Hepatocyte (in vitro differentiated cells): ENCODE measurements around the gene MARK3. TPM values are rescaled to one million over a fixed set of nuclear protein-coding genes. Genes with fewer than 3 reads are reported as not detected.
A peak's percentile ranks its signal among the peaks of the same experiment; 100 is the strongest.

Experiments
- DNase-seq: peaks from one replicate; pipeline ENCODE4 v3.0.0-alpha.2; 2016; ENCODE audit warnings: low spot score
- H2AFZ ChIP-seq: fragments of 200-600 bp; sonication (generic); 2 replicates; pipeline ENCODE4 v1.6.0; 2016; ENCODE audit warnings: antibody characterized with exemption, mild to moderate bottlenecking
- H3K27ac ChIP-seq: fragments of 200-600 bp; sonication (generic); 2 replicates; pipeline ENCODE4 v1.5.1; 2016; ENCODE audit warnings: mild to moderate bottlenecking
- H3K27me3 ChIP-seq: fragments of 200-600 bp; sonication (generic); 2 replicates; pipeline ENCODE4 v1.6.1; 2016
- H3K36me3 ChIP-seq: fragments of 200-600 bp; sonication (generic); replicated peaks from 2 replicates; pipeline ENCODE4 v1.5.1; 2016; ENCODE audit warnings: low read depth; ENCODE audit not compliant: insufficient read depth
- H3K4me1 ChIP-seq: fragments of 200-600 bp; sonication (generic); 2 replicates; pipeline ENCODE4 v1.5.1; 2016; ENCODE audit warnings: mild to moderate bottlenecking, moderate library complexity; ENCODE audit not compliant: insufficient read depth
- H3K4me2 ChIP-seq: fragments of 200-600 bp; sonication (generic); 2 replicates; pipeline ENCODE4 v1.6.0; 2016
- H3K4me3 ChIP-seq: fragments of 200-600 bp; sonication (generic); 2 replicates; pipeline ENCODE4 v1.5.1; 2016; ENCODE audit warnings: mild to moderate bottlenecking
- H3K79me2 ChIP-seq: fragments of 200-600 bp; sonication (generic); 2 replicates; pipeline ENCODE4 v1.6.0; 2017; ENCODE audit warnings: mild to moderate bottlenecking
- H3K9me2 ChIP-seq: fragments of 200-600 bp; sonication (generic); replicated peaks from 2 replicates; pipeline ENCODE4 v1.6.0; 2017; ENCODE audit warnings: mild to moderate bottlenecking; ENCODE audit not compliant: insufficient read depth
- H3K9me3 ChIP-seq: fragments of 200-600 bp; sonication (generic); 2 replicates; pipeline ENCODE4 v1.5.1; 2016; ENCODE audit warnings: low read depth, mild to moderate bottlenecking
- H4K20me1 ChIP-seq: fragments of 200-600 bp; sonication (generic); 2 replicates; pipeline ENCODE4 v1.6.0; 2016; ENCODE audit warnings: mild to moderate bottlenecking; ENCODE audit not compliant: insufficient read depth, poor library complexity, severe bottlenecking
- EZH2 ChIP-seq: fragments of 200-600 bp; sonication (generic); IDR thresholded peaks from 2 replicates; pipeline ENCODE4 v1.6.1; 2016; ENCODE audit warnings: antibody characterized with exemption, mild to moderate bottlenecking, borderline replicate concordance
- EZH2phosphoT487 ChIP-seq: fragments of 200-600 bp; sonication (generic); IDR thresholded peaks from one replicate; pipeline ENCODE4 v1.6.1; 2018; ENCODE audit warnings: antibody characterized with exemption, mild to moderate bottlenecking, low read depth, moderate library complexity; ENCODE audit not compliant: unreplicated experiment, severe bottlenecking
- WGBS: methylation state at CpG from one replicate; pipeline ENCODE4 v1.1.6; 2016; ENCODE audit warnings: low lambda C conversion rate; ENCODE audit errors: missing lambda C conversion rate; 5-methylcytosine and 5-hydroxymethylcytosine counted together
- polyA plus RNA-seq: library from polyadenylated mRNA; unstranded; fragments of >200 nt; fragmentation: Nextera tagmentation; extraction: Ambion mirVana; gene quantifications from 2 replicates; pipeline ENCODE4 v1.2.1, GENCODE V29; 2016
- total RNA-seq: library from RNA; depleted of rRNA; stranded (reverse); fragments of >200 nt; gene quantifications from 2 replicates; pipeline ENCODE4 v1.2.3, GENCODE V29; 2014
- TF ChIP-seq, protein P1 (sequence below): fragments of 200-600 bp; sonication (generic); IDR thresholded peaks from 2 replicates; pipeline ENCODE4 v1.5.1; 2016; ENCODE audit warnings: antibody characterized with exemption, mild to moderate bottlenecking; ENCODE audit not compliant: poor library complexity

Gene MARK3
- total and polyA plus RNA-seq, 2 experiments from 2014 or later = 56.3 to 71.7 TPM

DNA sequence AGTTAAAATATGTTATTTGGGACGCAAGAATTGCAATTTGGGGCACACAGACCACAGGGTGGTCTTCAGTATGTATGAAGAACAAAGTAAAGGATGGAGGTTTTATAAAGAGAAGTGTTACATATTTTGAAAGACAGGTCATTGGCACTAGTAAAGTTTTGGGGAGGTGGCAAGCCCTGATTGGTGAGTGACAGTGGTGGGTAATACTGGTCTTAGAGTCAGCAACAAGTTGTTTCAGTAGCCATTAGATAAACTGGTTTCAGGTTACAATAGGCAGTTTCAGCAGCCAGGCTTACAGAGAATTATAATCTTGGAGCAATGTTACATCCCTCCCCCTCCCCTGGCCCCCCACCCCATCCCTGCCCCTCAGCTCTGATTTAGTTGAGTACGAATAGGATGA lies 17.5 kb downstream of the MARK3 start:
- Histone ChIP-seq H3K27me3 (no peaks in the 10 kb centered on the region), H3K36me3 (no peaks in the 10 kb centered on the region), H3K9me3 (no peaks in the 10 kb centered on the region), H2AFZ (no peak overlapping the region), H3K4me3 (no peak overlapping the region), H3K4me2 (no peak overlapping the region), H3K4me1 (peaks cover 23% of the 10 kb centered on the region), H4K20me1 (peaks cover 78% of the 10 kb centered on the region), H3K79me2 (peaks cover 100% of the 10 kb centered on the region), H3K9me2 (no peaks in the 10 kb centered on the region), H3K27ac (peak overlapping the region; percentile 71)
- WGBS = 85% methylated on average over 2 of the region's 2 CpGs
- no peak for TF ChIP-seq EZH2
- TF ChIP-seq, protein P1, sequence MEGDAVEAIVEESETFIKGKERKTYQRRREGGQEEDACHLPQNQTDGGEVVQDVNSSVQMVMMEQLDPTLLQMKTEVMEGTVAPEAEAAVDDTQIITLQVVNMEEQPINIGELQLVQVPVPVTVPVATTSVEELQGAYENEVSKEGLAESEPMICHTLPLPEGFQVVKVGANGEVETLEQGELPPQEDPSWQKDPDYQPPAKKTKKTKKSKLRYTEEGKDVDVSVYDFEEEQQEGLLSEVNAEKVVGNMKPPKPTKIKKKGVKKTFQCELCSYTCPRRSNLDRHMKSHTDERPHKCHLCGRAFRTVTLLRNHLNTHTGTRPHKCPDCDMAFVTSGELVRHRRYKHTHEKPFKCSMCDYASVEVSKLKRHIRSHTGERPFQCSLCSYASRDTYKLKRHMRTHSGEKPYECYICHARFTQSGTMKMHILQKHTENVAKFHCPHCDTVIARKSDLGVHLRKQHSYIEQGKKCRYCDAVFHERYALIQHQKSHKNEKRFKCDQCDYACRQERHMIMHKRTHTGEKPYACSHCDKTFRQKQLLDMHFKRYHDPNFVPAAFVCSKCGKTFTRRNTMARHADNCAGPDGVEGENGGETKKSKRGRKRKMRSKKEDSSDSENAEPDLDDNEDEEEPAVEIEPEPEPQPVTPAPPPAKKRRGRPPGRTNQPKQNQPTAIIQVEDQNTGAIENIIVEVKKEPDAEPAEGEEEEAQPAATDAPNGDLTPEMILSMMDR = no peak
- TF ChIP-seq EZH2phosphoT487 = no peak
- no peak for DNase-seq

DNA sequence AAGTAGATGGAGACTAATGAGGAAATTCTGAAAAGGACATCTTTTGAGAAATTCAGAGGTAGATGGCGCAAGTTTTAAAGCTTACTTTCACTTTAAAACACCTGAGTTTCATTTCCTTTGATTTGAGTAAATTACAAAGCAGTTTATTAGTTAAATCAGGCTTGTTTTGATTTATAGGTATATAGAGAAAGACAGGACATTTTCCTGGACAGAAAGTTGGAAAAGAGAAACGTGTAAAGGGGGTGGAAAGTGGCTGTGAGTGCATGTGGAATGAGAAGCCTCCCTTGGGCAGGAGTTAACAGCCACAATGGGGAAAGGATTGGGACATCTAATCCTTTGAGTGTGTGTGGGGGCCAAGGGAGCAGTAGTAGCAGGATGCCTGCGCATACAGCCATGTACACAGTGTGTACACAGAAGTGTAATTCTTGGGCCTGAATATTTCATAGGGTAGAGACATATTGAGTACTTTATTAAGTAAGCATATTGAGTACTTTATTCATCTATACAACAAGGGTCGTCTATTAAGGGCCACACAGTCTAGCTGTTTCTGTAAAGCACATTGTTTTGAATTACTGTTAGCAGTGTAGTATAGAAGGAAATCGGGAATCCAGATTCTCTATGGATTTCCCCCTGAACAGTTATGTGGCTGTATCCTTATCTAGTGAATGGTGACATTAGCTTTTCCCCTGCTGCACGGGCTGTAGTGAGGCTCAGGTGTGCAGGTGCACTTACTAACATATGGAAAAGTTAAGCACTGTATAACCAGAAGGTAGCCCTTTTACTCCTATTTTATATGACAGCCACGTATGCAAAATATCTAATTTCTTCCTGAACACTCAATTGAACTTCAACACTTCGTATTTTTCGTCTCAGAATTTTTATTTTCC lies 19.1 kb downstream of the MARK3 start:
- H3K36me3 ChIP-seq = no peaks in the 10 kb centered on the region
- peak; percentile 40 for DNase-seq
- 70% methylated on average over 9 of the region's 9 CpGs for WGBS
- H3K4me3 ChIP-seq = no peak overlapping the region
- TF ChIP-seq EZH2phosphoT487 = no peak
- no peak for TF ChIP-seq EZH2
- peaks cover 99% of the 10 kb centered on the region for H3K79me2 ChIP-seq
- peaks cover 19% of the 10 kb centered on the region for H3K4me1 ChIP-seq
- no peaks in the 10 kb centered on the region for H3K9me3 ChIP-seq
- no peak overlapping the region for H2AFZ ChIP-seq
- no peaks in the 10 kb centered on the region for H3K27me3 ChIP-seq
- H3K4me2 ChIP-seq = peak overlapping the region; percentile 65
- peaks cover 73% of the 10 kb centered on the region for H4K20me1 ChIP-seq
- H3K9me2 ChIP-seq = no peaks in the 10 kb centered on the region
- H3K27ac ChIP-seq = peak overlapping the region; percentile 71

DNA sequence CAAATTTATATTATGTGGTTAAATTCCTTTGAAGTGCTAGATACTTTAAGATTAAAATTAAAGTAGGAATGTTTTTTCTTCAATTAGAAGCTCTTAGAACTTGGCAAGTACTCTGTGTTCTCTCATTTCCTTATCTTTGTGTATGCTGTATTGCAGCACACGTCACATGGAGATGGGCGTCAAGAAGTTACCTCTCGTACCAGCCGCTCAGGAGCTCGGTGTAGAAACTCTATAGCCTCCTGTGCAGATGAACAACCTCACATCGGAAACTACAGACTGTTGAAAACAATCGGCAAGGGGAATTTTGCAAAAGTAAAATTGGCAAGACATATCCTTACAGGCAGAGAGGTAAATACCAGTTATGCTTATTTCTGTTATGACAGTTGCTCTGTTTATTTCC lies 19.7 kb downstream of the MARK3 start:
- peak overlapping the region; percentile 71 for H3K27ac ChIP-seq

More for the DNA sequence above, 19.7 kb downstream of the MARK3 start:
- Histone ChIP-seq H3K4me1 (peaks cover 19% of the 10 kb centered on the region), H3K9me2 (no peaks in the 10 kb centered on the region), H3K27me3 (no peaks in the 10 kb centered on the region), H3K36me3 (no peaks in the 10 kb centered on the region), H4K20me1 (peaks cover 71% of the 10 kb centered on the region), H3K4me3 (no peak overlapping the region), H3K79me2 (peaks cover 97% of the 10 kb centered on the region), H3K4me2 (peak overlapping the region; percentile 65), H3K9me3 (no peaks in the 10 kb centered on the region), H2AFZ (no peak overlapping the region)
- peak; percentile 44 for DNase-seq
- TF ChIP-seq, protein P1 = no peak
- no peak for TF ChIP-seq EZH2phosphoT487
- TF ChIP-seq EZH2 = no peak
- 82% methylated on average over 7 of the region's 7 CpGs for WGBS
